Smooth muscle cell (in vitro differentiated cells): ENCODE data around the gene LPAR1. TPM values are rescaled to one million over a fixed set of nuclear protein-coding genes. Genes with fewer than 3 reads are reported as not detected.
A peak's percentile ranks its signal among the peaks of the same experiment; 100 is the strongest.

ENCODE experiments used
- DNase-seq: peaks from one replicate; lab custom pipeline; 2025; ENCODE audit not compliant: unreplicated experiment; lab: John Stamatoyannopoulos, UW
- H2AFZ ChIP-seq: fragments of 200-600 bp; sonication (generic); 2 replicates; pipeline ENCODE4 v1.6.0; 2016; ENCODE audit warnings: antibody characterized with exemption, low read depth, mild to moderate bottlenecking
- H3F3A ChIP-seq: fragments of 200-600 bp; sonication (generic); 2 replicates; pipeline ENCODE4 v1.6.0; 2017; ENCODE audit warnings: antibody characterized with exemption, low read depth
- H3K27ac ChIP-seq: fragments of 200-600 bp; sonication (generic); 2 replicates; pipeline ENCODE4 v1.5.1; 2016; ENCODE audit warnings: low read depth, mild to moderate bottlenecking
- H3K27me3 ChIP-seq: fragments of 200-600 bp; sonication (generic); 2 replicates; pipeline ENCODE4 v1.6.1; 2016; ENCODE audit warnings: low read depth, mild to moderate bottlenecking
- H3K36me3 ChIP-seq: fragments of 200-600 bp; sonication (generic); 2 replicates; pipeline ENCODE4 v1.5.1; 2016; ENCODE audit warnings: low read depth
- H3K4me1 ChIP-seq: fragments of 200-600 bp; sonication (generic); 2 replicates; pipeline ENCODE4 v1.5.1; 2016; ENCODE audit warnings: low read depth
- H3K4me2 ChIP-seq: fragments of 200-600 bp; sonication (generic); 2 replicates; pipeline ENCODE4 v1.6.0; 2016; ENCODE audit warnings: mild to moderate bottlenecking
- H3K4me3 ChIP-seq: fragments of 200-600 bp; sonication (generic); 2 replicates; pipeline ENCODE4 v1.5.1; 2016; ENCODE audit warnings: mild to moderate bottlenecking
- H3K79me2 ChIP-seq: fragments of 200-600 bp; sonication (generic); 2 replicates; pipeline ENCODE4 v1.6.0; 2016; ENCODE audit warnings: low read depth, mild to moderate bottlenecking
- H3K9ac ChIP-seq: fragments of 200-600 bp; sonication (generic); 2 replicates; pipeline ENCODE4 v1.6.0; 2016; ENCODE audit warnings: low read depth
- H3K9me3 ChIP-seq: fragments of 200-600 bp; sonication (generic); replicated peaks from 2 replicates; pipeline ENCODE4 v1.5.1; 2016; ENCODE audit warnings: low read depth
- H4K20me1 ChIP-seq: fragments of 200-600 bp; sonication (generic); 2 replicates; pipeline ENCODE4 v1.6.0; 2016; ENCODE audit warnings: low read depth
- CTCF ChIP-seq: fragments of 200-600 bp; sonication (generic); IDR thresholded peaks from 2 replicates; pipeline ENCODE4 v1.5.1; 2017; ENCODE audit warnings: borderline replicate concordance, mild to moderate bottlenecking, antibody characterized with exemption; ENCODE audit not compliant: insufficient read depth, poor library complexity, severe bottlenecking
- WGBS: methylation state at CpG from one replicate; pipeline ENCODE4 v1.1.7; 2016; ENCODE audit warnings: low lambda C conversion rate; 5-methylcytosine and 5-hydroxymethylcytosine counted together
- polyA plus RNA-seq: library from polyadenylated mRNA; unstranded; fragments of >200 nt; fragmentation: Nextera tagmentation; extraction: Ambion mirVana; gene quantifications from 2 replicates; pipeline ENCODE4 v1.2.1, GENCODE V29; 2016
- total RNA-seq: library from RNA; depleted of rRNA; stranded (reverse); fragments of >200 nt; gene quantifications from 2 replicates; pipeline ENCODE4 v1.2.3, GENCODE V29; 2014

Gene LPAR1
- total and polyA plus RNA-seq, 2 experiments from 2014 or later: 20.5 to 21.3 TPM

GRCh38 chr9:110900917-110901316, 137.4 kb downstream of the LPAR1 start:
- no peak overlapping the region for H3K9ac ChIP-seq
- H3F3A ChIP-seq: no peaks in the 10 kb centered on the region
- no peaks in the 10 kb centered on the region for H3K36me3 ChIP-seq
- no peak for DNase-seq
- no peak for TF ChIP-seq CTCF
- H4K20me1 ChIP-seq: no peaks in the 10 kb centered on the region
- H3K4me3 ChIP-seq: no peak overlapping the region
- H3K4me1 ChIP-seq: no peaks in the 10 kb centered on the region
- no peaks in the 10 kb centered on the region for H3K27me3 ChIP-seq
- H2AFZ ChIP-seq: no peak overlapping the region
- peak overlapping the region; percentile 8 for H3K4me2 ChIP-seq
- no peaks in the 10 kb centered on the region for H3K9me3 ChIP-seq
- no peak overlapping the region for H3K27ac ChIP-seq
- 53% methylated on average over 6 of the region's 6 CpGs for WGBS
- H3K79me2 ChIP-seq: no peaks in the 10 kb centered on the region

DNA sequence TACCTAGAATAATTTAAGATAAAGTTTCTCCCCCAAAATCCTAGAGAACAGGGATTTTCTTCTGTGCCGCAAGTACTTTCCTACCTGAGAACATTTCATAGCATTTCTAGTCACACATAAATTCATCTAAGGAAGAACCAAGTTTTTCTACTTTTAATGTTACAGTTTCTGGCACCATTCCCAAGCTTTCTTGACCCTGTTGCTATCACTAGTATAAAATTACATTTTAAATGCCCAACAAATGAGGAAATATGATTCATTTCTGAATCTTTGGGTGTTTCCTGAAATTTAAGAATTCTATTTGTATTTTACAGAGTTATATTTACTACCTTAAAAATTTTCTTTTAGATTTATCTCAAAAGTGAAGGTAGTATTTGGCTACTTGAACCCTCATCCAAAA, 137.8 kb downstream of the LPAR1 start:
- no peak overlapping the region for H3K4me3 ChIP-seq
- TF ChIP-seq CTCF: no peak
- H3K9ac ChIP-seq: no peak overlapping the region
- no peaks in the 10 kb centered on the region for H3K27me3 ChIP-seq
- no peaks in the 10 kb centered on the region for H3K9me3 ChIP-seq
- peak overlapping the region; percentile 8 for H3K4me2 ChIP-seq
- H3K4me1 ChIP-seq: no peaks in the 10 kb centered on the region
- no peak for DNase-seq
- no peak overlapping the region for H3K27ac ChIP-seq
- 100% methylated on average over 1 of the region's 1 CpG for WGBS
- H3K79me2 ChIP-seq: no peaks in the 10 kb centered on the region
- H3F3A ChIP-seq: no peaks in the 10 kb centered on the region
- no peaks in the 10 kb centered on the region for H3K36me3 ChIP-seq
- H4K20me1 ChIP-seq: no peaks in the 10 kb centered on the region
- no peak overlapping the region for H2AFZ ChIP-seq

DNA sequence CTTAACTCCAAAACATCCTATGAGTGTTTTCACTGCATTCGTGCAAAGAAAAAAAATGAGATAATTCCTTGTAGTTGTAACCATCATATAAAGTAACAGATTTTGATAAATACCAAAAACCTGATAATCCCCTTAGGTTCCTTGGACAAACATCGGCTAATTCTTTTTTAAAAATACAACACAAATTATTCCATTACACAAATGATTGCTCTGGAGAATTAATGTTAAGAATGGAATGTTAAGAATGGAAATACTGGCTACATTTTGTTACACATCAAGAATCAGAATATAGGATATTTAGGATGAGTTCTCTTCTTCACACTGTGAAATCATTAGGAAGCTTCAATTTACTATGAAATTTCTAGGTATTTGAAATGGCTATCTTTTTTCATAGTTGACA, 139.4 kb downstream of the LPAR1 start:
- no peak overlapping the region for H3K27ac ChIP-seq
- DNase-seq: no peak
- WGBS: 97% methylated on average over 2 of the region's 2 CpGs
- no peaks in the 10 kb centered on the region for H4K20me1 ChIP-seq
- H3K4me3 ChIP-seq: no peak overlapping the region
- H3K9me3 ChIP-seq: no peaks in the 10 kb centered on the region
- no peaks in the 10 kb centered on the region for H3K79me2 ChIP-seq
- no peaks in the 10 kb centered on the region for H3K27me3 ChIP-seq
- no peak overlapping the region for H3K4me2 ChIP-seq
- H3K9ac ChIP-seq: no peak overlapping the region
- no peak for TF ChIP-seq CTCF
- H2AFZ ChIP-seq: no peak overlapping the region
- H3K36me3 ChIP-seq: no peaks in the 10 kb centered on the region
- no peaks in the 10 kb centered on the region for H3K4me1 ChIP-seq
- no peaks in the 10 kb centered on the region for H3F3A ChIP-seq

- no peak overlapping the region for H3K9ac ChIP-seq
- H3F3A ChIP-seq: no peaks in the 10 kb centered on the region
- no peaks in the 10 kb centered on the region for H3K36me3 ChIP-seq
- H3K27ac ChIP-seq: no peak overlapping the region
- no peak overlapping the region for H3K4me2 ChIP-seq
- H2AFZ ChIP-seq: no peak overlapping the region
- no peak for TF ChIP-seq CTCF
- no peaks in the 10 kb centered on the region for H3K9me3 ChIP-seq
- no peak for DNase-seq
- WGBS: 90% methylated on average over 7 of the region's 7 CpGs
- H3K4me3 ChIP-seq: no peak overlapping the region
- H3K4me1 ChIP-seq: no peaks in the 10 kb centered on the region
- no peaks in the 10 kb centered on the region for H3K79me2 ChIP-seq
- H3K27me3 ChIP-seq: no peaks in the 10 kb centered on the region
- H4K20me1 ChIP-seq: no peaks in the 10 kb centered on the region
Observed at GRCh38 chr9:110898358-110898757, 139.9 kb downstream of the LPAR1 start.
